GM12892 (cell line): ENCODE measurements around the gene PLEKHA4.

Experiments
- POLR2A ChIP-seq: IDR thresholded peaks from 2 replicates; pipeline ENCODE4 v1.6.1; 2011; ENCODE audit warnings: low read depth, low read length, control low read depth
- POLR2AphosphoS5 ChIP-seq: IDR thresholded peaks from 2 replicates; pipeline ENCODE4 v1.6.1; 2011; ENCODE audit warnings: low read depth, low read length, control low read depth

DNA sequence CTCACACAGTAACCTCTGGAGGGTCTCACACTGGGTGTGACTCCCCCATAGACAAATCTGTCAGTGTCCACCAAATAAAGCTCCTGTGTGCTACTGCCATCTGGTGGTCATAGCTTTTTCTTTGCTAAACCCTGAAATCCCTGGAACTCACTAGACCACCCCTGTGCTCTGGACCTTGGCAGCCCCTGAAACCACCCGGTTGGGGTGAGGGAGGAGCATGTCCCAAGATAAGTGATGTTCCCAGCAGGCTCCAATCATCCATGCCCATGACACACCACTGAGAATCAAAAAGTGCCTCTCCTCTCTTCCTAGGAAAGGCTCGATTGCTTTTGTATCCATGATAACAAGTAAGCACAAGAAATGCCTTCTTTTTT is 25.6 kb downstream of the PLEKHA4 start:
- TF ChIP-seq POLR2A, result no peak
- TF ChIP-seq POLR2AphosphoS5, result no peak
